ENCODE results near the gene AHRR.
"Not testable (repeated sequence)": the region's sequence is repeated elsewhere in the genome, so short reads cannot be mapped to it uniquely, and the experiment has no call there.

AHRR gene

GRCh38 chr5:307306-307705 lies 14.2 kb upstream of the AHRR start:
- Histone ChIP-seq H3K4me2 (peak overlapping the region; percentile 87), H3K4me1 (peaks cover 61% of the 10 kb centered on the region), H3K4me3 (no peak overlapping the region), H3K27me3 (no peaks in the 10 kb centered on the region), H3K9me3 (no peaks in the 10 kb centered on the region), H3K36me3 (peaks cover 41% of the 10 kb centered on the region), H3K9ac (peak overlapping the region; percentile 27; the same call in 1 of the 2 replicates), H4K20me1 (peaks cover 93% of the 10 kb centered on the region), H3K27ac (no peak overlapping the region)
- no peak for TF ChIP-seq Cebpa-rat (IDR thresholded peaks at IDR 0.05)

- peaks cover 61% of the 10 kb centered on the region for H3K4me1 ChIP-seq
- H3K27ac ChIP-seq = peak overlapping the region; percentile 43; the same call in 1 of the 2 replicates
- TF ChIP-seq Cebpa-rat (IDR thresholded peaks at IDR 0.05) = no peak
- peak overlapping the region; percentile 87 for H3K4me2 ChIP-seq
- H4K20me1 ChIP-seq = peaks cover 93% of the 10 kb centered on the region
- peak overlapping the region; percentile 27; the same call in 1 of the 2 replicates for H3K9ac ChIP-seq
- H3K36me3 ChIP-seq = peaks cover 44% of the 10 kb centered on the region
- no peak overlapping the region for H3K4me3 ChIP-seq
- H3K27me3 ChIP-seq = no peaks in the 10 kb centered on the region
- no peaks in the 10 kb centered on the region for H3K9me3 ChIP-seq
Observed at GRCh38 chr5:307794-308579, 13.5 kb upstream of the AHRR start.

- no peaks in the 10 kb centered on the region for H3K27me3 ChIP-seq
- no peak for TF ChIP-seq Cebpa-rat (IDR thresholded peaks at IDR 0.05)
- H4K20me1 ChIP-seq = peaks cover 93% of the 10 kb centered on the region
- H3K9ac ChIP-seq = no peak overlapping the region
- H3K36me3 ChIP-seq = peaks cover 49% of the 10 kb centered on the region
- H3K4me1 ChIP-seq = peaks cover 69% of the 10 kb centered on the region
- H3K4me3 ChIP-seq = no peak overlapping the region
- no peaks in the 10 kb centered on the region for H3K9me3 ChIP-seq
- peak overlapping the region; percentile 28; the same call in 1 of the 2 replicates for H3K27ac ChIP-seq
- peak overlapping the region; percentile 87 for H3K4me2 ChIP-seq
Observed at GRCh38 chr5:308672-309271, 12.7 kb upstream of the AHRR start.

GRCh38 chr5:309831-310230 lies 11.7 kb upstream of the AHRR start:
- not testable (repeated sequence) for H3K27ac ChIP-seq, H3K4me3 ChIP-seq, H3K27me3 ChIP-seq, H3K9me3 ChIP-seq
- Histone ChIP-seq H3K4me1 (peaks cover 79% of the 10 kb centered on the region), H3K36me3 (peaks cover 57% of the 10 kb centered on the region), H4K20me1 (peaks cover 100% of the 10 kb centered on the region), H3K4me2 (peak overlapping the region; percentile 87), H3K9ac (0 out of 2 replicates have a peak overlapping the region, but pooled peaks have one; percentile 11)

- TF ChIP-seq Cebpa-rat (IDR thresholded peaks at IDR 0.05) = no peak
- peak overlapping the region; percentile 87 for H3K4me2 ChIP-seq
- H3K36me3 ChIP-seq = peaks cover 52% of the 10 kb centered on the region
- no peaks in the 10 kb centered on the region for H3K9me3 ChIP-seq
- 0 out of 2 replicates have a peak overlapping the region, but pooled peaks have one; percentile 11 for H3K9ac ChIP-seq
- H3K27ac ChIP-seq = no peak overlapping the region
- H3K4me3 ChIP-seq = no peak overlapping the region
- no peaks in the 10 kb centered on the region for H3K27me3 ChIP-seq
- H3K4me1 ChIP-seq = peaks cover 86% of the 10 kb centered on the region
- H4K20me1 ChIP-seq = peaks cover 100% of the 10 kb centered on the region
Observed at GRCh38 chr5:310516-310915, 11.0 kb upstream of the AHRR start.

- H3K36me3 ChIP-seq = peaks cover 48% of the 10 kb centered on the region
- H3K9me3 ChIP-seq = no peaks in the 10 kb centered on the region
- H4K20me1 ChIP-seq = peaks cover 100% of the 10 kb centered on the region
- H3K27me3 ChIP-seq = no peaks in the 10 kb centered on the region
- H3K4me3 ChIP-seq = 0 out of 2 replicates have a peak overlapping the region, but pooled peaks have one; percentile 23
- peaks cover 91% of the 10 kb centered on the region for H3K4me1 ChIP-seq
- TF ChIP-seq Cebpa-rat (IDR thresholded peaks at IDR 0.05) = no peak
- H3K9ac ChIP-seq = peak overlapping the region; percentile 7; the same call in 1 of the 2 replicates
- no peak overlapping the region for H3K27ac ChIP-seq
- peak overlapping the region; percentile 87 for H3K4me2 ChIP-seq
Observed at GRCh38 chr5:310941-311434, 10.5 kb upstream of the AHRR start.

GRCh38 chr5:311963-312362 lies 9.6 kb upstream of the AHRR start:
- Histone ChIP-seq H3K27me3 (no peaks in the 10 kb centered on the region), H3K36me3 (peaks cover 38% of the 10 kb centered on the region), H3K4me3 (peak overlapping the region; percentile 23; the same call in 1 of the 2 replicates), H3K9me3 (no peaks in the 10 kb centered on the region), H3K4me2 (peak overlapping the region; percentile 87), H3K27ac (peak overlapping the region; percentile 7; the same call in 1 of the 2 replicates), H3K9ac (no peak overlapping the region), H3K4me1 (peaks cover 100% of the 10 kb centered on the region), H4K20me1 (peaks cover 100% of the 10 kb centered on the region)
- no peak for TF ChIP-seq Cebpa-rat (IDR thresholded peaks at IDR 0.05)

GRCh38 chr5:312845-313244 lies 8.7 kb upstream of the AHRR start:
- Histone ChIP-seq H3K4me3 (no peak overlapping the region), H3K4me2 (peak overlapping the region; percentile 87), H4K20me1 (peaks cover 97% of the 10 kb centered on the region), H3K27me3 (no peaks in the 10 kb centered on the region), H3K9me3 (no peaks in the 10 kb centered on the region), H3K27ac (no peak overlapping the region), H3K4me1 (peaks cover 98% of the 10 kb centered on the region), H3K9ac (no peak overlapping the region), H3K36me3 (peaks cover 30% of the 10 kb centered on the region)
- TF ChIP-seq Cebpa-rat (IDR thresholded peaks at IDR 0.05) = no peak

- Histone ChIP-seq H3K27ac (no peak overlapping the region), H3K27me3 (peaks cover under 1% of the 10 kb centered on the region; the same call in 1 of the 2 replicates), H3K4me1 (peaks cover 95% of the 10 kb centered on the region), H4K20me1 (peaks cover 93% of the 10 kb centered on the region), H3K4me2 (peak overlapping the region; percentile 87), H3K9ac (no peak overlapping the region), H3K4me3 (no peak overlapping the region), H3K36me3 (peaks cover 25% of the 10 kb centered on the region), H3K9me3 (no peaks in the 10 kb centered on the region)
- no peak for TF ChIP-seq Cebpa-rat (IDR thresholded peaks at IDR 0.05)
Observed at GRCh38 chr5:313265-313664, 8.2 kb upstream of the AHRR start.

Data from BLaER1 (cell line).